Measurements from ENCODE around the gene F5. TPM values are rescaled to one million over a fixed set of nuclear protein-coding genes. Genes with fewer than 3 reads are reported as not detected.

Gene F5
- total RNA-seq, 2 experiments from 2014 or later = 49.8 to 57.8 TPM

GRCh38 chr1:169525391-169525790, 60.9 kb downstream of the F5 start:
- POLR2A ChIA-PET = no interaction called here
- CTCF ChIA-PET = no interaction called here
- Mint-ChIP-seq H3K27me3 (no peaks in the 10 kb centered on the region), H3K4me3 (no peak overlapping the region), H3K27ac (no peak overlapping the region), H3K4me1 (peaks cover 15% of the 10 kb centered on the region), H3K36me3 (ENCODE audit: low read depth) (peaks cover 74% of the 10 kb centered on the region), H3K9me3 (ENCODE audit: low read depth) (no peaks in the 10 kb centered on the region)
- no peak for ATAC-seq
- DNase-seq = no peak
- intact Hi-C loops (cut with DNase I, micrococcal nuclease) = loop anchor here in 1 of 2 experiments (5.0 kb wide), 1 partner anchor 47 kb away; no protein-coding TSS in a partner anchor

DNA sequence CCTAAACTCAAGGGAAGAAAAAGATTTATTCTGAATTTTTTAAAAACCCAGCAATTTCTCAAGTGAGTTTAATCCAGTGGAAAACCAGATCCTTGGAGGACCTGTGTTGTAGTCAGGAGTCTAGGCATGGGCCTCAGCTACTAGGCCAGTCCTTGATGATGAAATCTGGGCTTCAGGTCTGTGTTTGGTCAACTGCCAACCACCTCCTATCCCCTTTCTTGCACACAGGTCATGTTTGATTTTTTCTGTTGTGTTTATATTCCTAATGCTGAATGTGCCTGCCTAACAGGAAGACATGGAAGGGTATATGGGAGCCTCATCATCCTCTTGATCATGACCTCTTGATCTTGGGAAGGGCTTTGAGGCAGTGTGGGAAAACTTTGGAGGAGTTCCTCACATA, 62.4 kb downstream of the F5 start:
- no peak for DNase-seq
- peaks cover 8% of the 10 kb centered on the region for H3K4me1 Mint-ChIP-seq
- H3K27ac Mint-ChIP-seq = no peak overlapping the region
- H3K36me3 Mint-ChIP-seq (ENCODE audit: low read depth) = peaks cover 73% of the 10 kb centered on the region
- POLR2A ChIA-PET = no interaction called here
- intact Hi-C loops (cut with DNase I, micrococcal nuclease) = loop anchor here in 1 of 2 experiments (5.0 kb wide), 1 partner anchor 48 kb away; no protein-coding TSS in a partner anchor
- CTCF ChIA-PET = interaction anchor here (0.8 to 1.0 kb wide), 2 partner anchors 8 to 10 kb away, joined by 3 read pairs; no protein-coding TSS in a partner anchor
- H3K9me3 Mint-ChIP-seq (ENCODE audit: low read depth) = no peaks in the 10 kb centered on the region
- no peak for ATAC-seq
- H3K4me3 Mint-ChIP-seq = no peak overlapping the region
- no peaks in the 10 kb centered on the region for H3K27me3 Mint-ChIP-seq

DNA sequence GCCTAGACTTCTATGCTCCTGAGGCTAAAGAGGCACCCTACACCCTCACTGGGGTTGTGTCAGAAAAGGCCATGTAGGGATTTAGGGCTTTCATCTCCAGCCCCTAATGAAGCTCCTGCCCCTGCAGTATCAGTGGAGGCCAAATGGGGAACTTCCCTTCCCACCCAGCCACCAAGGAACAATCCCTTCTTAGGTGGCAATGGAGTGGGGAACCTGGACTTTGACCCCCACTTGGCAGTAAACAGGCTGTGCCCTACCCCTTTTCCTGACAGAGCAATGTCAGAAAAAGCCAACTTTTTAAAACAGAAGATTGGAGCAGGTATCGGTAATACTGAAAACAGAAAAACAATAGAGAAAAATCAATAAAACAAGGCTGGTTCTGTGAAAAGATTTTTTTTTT, 65.1 kb downstream of the F5 start:
- H3K4me3 Mint-ChIP-seq = no peak overlapping the region
- no peak for ATAC-seq
- no peaks in the 10 kb centered on the region for H3K9me3 Mint-ChIP-seq (ENCODE audit: low read depth)
- POLR2A ChIA-PET = no interaction called here
- intact Hi-C loops (cut with DNase I, micrococcal nuclease) = loop anchor here in 1 of 2 experiments (5.0 kb wide), 1 partner anchor 51 kb away; no protein-coding TSS in a partner anchor
- DNase-seq = no peak
- CTCF ChIA-PET = interaction anchor here (0.6 kb wide), 1 partner anchor 873 kb away, joined by 3 read pairs; no protein-coding TSS in a partner anchor
- peaks cover 70% of the 10 kb centered on the region for H3K36me3 Mint-ChIP-seq (ENCODE audit: low read depth)
- H3K4me1 Mint-ChIP-seq = no peaks in the 10 kb centered on the region
- no peaks in the 10 kb centered on the region for H3K27me3 Mint-ChIP-seq
- H3K27ac Mint-ChIP-seq = no peak overlapping the region

GRCh38 chr1:169517558-169518186, 68.6 kb downstream of the F5 start:
- CTCF ChIA-PET = interaction anchor here (1.1 kb wide), 1 partner anchor 28 kb away, joined by 3 read pairs; no protein-coding TSS in a partner anchor
- no peak overlapping the region for H3K4me3 Mint-ChIP-seq
- intact Hi-C loops (cut with DNase I, micrococcal nuclease) = no loop called here
- peaks cover 2% of the 10 kb centered on the region for H3K4me1 Mint-ChIP-seq
- no peak for ATAC-seq
- no peaks in the 10 kb centered on the region for H3K27me3 Mint-ChIP-seq
- peaks cover 79% of the 10 kb centered on the region for H3K36me3 Mint-ChIP-seq (ENCODE audit: low read depth)
- no peaks in the 10 kb centered on the region for H3K9me3 Mint-ChIP-seq (ENCODE audit: low read depth)
- DNase-seq = no peak
- no peak overlapping the region for H3K27ac Mint-ChIP-seq
- POLR2A ChIA-PET = no interaction called here

DNA sequence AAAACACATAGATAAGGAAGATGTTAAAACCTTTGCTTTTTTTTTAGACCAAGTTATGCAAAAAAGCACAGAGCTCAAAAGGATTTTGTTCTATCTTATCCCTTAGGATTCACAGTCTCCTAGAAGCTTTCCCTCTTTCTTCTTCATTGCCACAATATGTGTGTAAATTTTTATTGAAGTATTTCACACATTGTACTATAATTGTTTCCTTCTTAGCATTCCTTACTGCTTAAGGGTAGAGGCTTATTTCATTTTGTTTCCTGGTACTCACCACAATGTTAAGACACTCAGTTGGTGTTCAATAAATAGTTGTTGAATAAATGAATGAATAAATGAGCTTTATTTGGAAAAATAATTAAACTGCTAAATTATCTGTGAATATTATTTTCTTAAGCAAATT, 70.6 kb downstream of the F5 start:
- Mint-ChIP-seq H3K27me3 (no peaks in the 10 kb centered on the region), H3K9me3 (ENCODE audit: low read depth) (no peaks in the 10 kb centered on the region), H3K27ac (no peak overlapping the region), H3K4me3 (no peak overlapping the region), H3K4me1 (peaks cover 13% of the 10 kb centered on the region), H3K36me3 (ENCODE audit: low read depth) (peaks cover 70% of the 10 kb centered on the region)
- ChIA-PET POLR2A (no interaction called here), CTCF (interaction anchor here (0.9 kb wide), 1 partner anchor 9 kb away, joined by 3 read pairs; no protein-coding TSS in a partner anchor)
- intact Hi-C loops (cut with DNase I, micrococcal nuclease) = no loop called here
- DNase-seq = no peak
- ATAC-seq = no peak

DNA sequence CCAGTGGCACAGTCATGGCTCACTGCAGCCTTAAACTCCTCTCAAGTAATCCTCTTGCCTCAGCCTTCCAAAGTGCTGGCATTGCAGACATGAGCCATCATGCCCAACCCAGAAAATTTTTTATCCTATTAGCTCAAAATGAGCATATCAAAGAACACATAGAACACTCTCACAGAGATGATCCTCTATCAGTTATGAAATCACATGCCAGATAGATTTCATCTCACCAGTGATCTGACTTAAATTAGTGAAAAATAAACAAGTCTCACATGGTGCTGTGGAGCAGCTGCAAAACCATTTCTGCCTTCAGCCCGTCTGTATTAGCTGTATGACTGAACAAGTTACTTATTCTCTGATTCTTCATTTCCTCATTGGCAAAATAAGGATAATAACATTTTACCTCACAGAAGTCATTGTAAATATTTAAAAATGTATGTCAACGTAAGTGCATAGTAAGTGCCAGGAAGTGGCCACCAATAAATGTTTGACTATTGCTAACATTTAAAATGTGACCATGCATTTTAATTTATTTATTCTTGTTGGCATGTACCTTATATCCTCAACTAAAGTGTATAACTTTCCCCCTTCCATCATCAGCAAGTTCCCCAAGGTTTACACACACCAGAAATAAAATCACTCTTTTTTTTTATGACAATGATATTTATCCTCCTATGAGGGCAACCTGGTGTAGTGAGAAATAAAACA, 71.6 kb downstream of the F5 start:
- Mint-ChIP-seq H3K27me3 (no peaks in the 10 kb centered on the region), H3K27ac (no peak overlapping the region), H3K4me3 (no peak overlapping the region), H3K36me3 (ENCODE audit: low read depth) (peaks cover 62% of the 10 kb centered on the region), H3K4me1 (peaks cover 17% of the 10 kb centered on the region), H3K9me3 (ENCODE audit: low read depth) (no peaks in the 10 kb centered on the region)
- intact Hi-C loops (cut with DNase I, micrococcal nuclease) = no loop called here
- DNase-seq (no peak), ATAC-seq (no peak)
- POLR2A ChIA-PET = no interaction called here
- CTCF ChIA-PET = interaction anchor here (0.9 kb wide), 1 partner anchor 10 kb away, joined by 3 read pairs; no protein-coding TSS in a partner anchor

GRCh38 chr1:169513208-169513607, 73.1 kb downstream of the F5 start:
- no peaks in the 10 kb centered on the region for H3K9me3 Mint-ChIP-seq (ENCODE audit: low read depth)
- peaks cover 52% of the 10 kb centered on the region for H3K36me3 Mint-ChIP-seq (ENCODE audit: low read depth)
- intact Hi-C loops (cut with DNase I, micrococcal nuclease) = no loop called here
- ChIA-PET POLR2A (no interaction called here), CTCF (no interaction called here)
- H3K4me1 Mint-ChIP-seq = peaks cover 25% of the 10 kb centered on the region
- ATAC-seq = no peak
- H3K4me3 Mint-ChIP-seq = no peak overlapping the region
- no peak for DNase-seq
- H3K27ac Mint-ChIP-seq = no peak overlapping the region
- no peaks in the 10 kb centered on the region for H3K27me3 Mint-ChIP-seq

DNA sequence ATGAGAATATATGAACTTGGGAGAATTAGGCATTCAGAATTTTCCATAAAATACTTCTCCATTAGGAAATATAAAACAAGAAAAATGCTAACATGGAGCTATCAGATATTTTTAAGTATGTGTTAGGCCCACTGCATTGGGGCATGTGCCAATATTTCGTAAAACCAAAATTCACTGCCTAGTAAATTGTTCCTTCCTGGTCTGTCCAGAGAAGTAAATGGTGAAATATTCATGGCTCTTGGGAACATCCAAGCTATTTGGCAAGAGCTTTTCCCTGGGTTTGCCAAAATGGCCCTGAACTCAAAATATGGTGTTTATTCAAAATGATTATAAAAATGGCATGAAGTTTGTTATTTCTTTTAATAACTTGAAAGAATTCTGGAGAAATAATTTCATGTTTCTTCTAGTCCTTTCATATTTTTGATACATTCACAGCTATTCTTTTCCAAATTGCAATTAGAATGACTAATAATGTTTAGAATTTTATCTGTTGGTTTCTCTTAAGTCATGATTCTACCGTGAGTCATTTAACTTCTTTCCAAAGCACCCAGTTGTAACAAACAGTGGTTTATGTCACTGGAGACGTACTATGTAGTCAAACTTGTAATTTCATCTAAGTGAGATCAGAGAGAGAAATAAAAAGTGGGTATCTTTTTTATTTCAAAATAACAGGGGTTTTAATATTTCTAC, 74.8 kb downstream of the F5 start:
- ChIA-PET POLR2A (no interaction called here), CTCF (interaction anchor here (0.7 to 1.5 kb wide), 7 partner anchors 24 to 908 kb away, joined by 3 to 5 read pairs (median 4); partner anchors contain the start of gene F5)
- DNase-seq = no peak
- peaks cover 25% of the 10 kb centered on the region for H3K4me1 Mint-ChIP-seq
- no peaks in the 10 kb centered on the region for H3K27me3 Mint-ChIP-seq
- ATAC-seq = peak; percentile 68
- H3K27ac Mint-ChIP-seq = no peak overlapping the region
- peaks cover 36% of the 10 kb centered on the region for H3K36me3 Mint-ChIP-seq (ENCODE audit: low read depth)
- intact Hi-C loops (cut with DNase I, micrococcal nuclease) = no loop called here
- no peaks in the 10 kb centered on the region for H3K9me3 Mint-ChIP-seq (ENCODE audit: low read depth)
- H3K4me3 Mint-ChIP-seq = no peak overlapping the region

DNA sequence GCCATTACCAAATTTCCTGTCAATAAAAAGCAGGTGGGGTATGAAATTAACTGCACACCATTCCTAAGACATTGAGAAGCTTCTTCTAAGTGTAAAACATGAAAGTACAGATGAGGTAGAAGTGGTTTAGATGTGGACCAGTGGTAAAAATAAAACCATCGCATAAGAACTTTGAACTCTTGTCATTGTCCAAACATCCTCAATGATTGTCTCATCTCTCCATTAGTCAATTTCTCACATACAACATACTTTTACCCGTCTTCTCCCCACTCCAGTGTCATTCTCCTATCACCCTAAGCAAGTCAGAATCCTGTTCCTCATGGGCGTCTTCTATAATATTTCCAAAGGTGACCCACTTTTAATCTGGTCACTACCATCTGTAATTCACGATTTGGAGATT, 76.2 kb downstream of the F5 start:
- no peaks in the 10 kb centered on the region for H3K27me3 Mint-ChIP-seq
- peaks cover 25% of the 10 kb centered on the region for H3K4me1 Mint-ChIP-seq
- DNase-seq = no peak
- no peak overlapping the region for H3K27ac Mint-ChIP-seq
- ATAC-seq = no peak
- CTCF ChIA-PET = interaction anchor here (0.6 to 1.5 kb wide), 4 partner anchors 13 to 238 kb away, joined by 3 to 8 read pairs (median 4); no protein-coding TSS in a partner anchor
- H3K4me3 Mint-ChIP-seq = no peak overlapping the region
- H3K36me3 Mint-ChIP-seq (ENCODE audit: low read depth) = peaks cover 24% of the 10 kb centered on the region
- POLR2A ChIA-PET = no interaction called here
- intact Hi-C loops (cut with DNase I, micrococcal nuclease) = no loop called here
- H3K9me3 Mint-ChIP-seq (ENCODE audit: low read depth) = no peaks in the 10 kb centered on the region

DNA sequence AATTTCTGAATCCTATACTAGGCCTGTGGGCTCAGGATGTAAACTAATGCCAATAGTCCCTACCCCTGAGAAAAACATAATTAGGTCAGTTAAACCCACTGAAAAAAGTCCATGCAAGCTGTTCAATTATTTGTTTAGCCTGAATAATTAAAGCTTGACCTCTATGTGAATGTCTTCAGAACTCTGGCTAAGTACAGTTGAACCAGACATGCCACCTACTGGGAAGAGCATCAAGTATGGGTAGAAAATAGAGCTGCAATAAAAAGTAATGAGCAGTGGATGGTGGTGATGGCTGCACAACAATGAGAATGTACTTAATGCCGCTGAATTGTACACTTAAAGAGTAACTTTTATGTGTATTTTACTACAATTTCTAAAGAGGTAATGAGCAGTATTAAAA, 76.9 kb downstream of the F5 start:
- Mint-ChIP-seq H3K27ac (no peak overlapping the region), H3K9me3 (ENCODE audit: low read depth) (no peaks in the 10 kb centered on the region), H3K27me3 (no peaks in the 10 kb centered on the region)

DNA sequence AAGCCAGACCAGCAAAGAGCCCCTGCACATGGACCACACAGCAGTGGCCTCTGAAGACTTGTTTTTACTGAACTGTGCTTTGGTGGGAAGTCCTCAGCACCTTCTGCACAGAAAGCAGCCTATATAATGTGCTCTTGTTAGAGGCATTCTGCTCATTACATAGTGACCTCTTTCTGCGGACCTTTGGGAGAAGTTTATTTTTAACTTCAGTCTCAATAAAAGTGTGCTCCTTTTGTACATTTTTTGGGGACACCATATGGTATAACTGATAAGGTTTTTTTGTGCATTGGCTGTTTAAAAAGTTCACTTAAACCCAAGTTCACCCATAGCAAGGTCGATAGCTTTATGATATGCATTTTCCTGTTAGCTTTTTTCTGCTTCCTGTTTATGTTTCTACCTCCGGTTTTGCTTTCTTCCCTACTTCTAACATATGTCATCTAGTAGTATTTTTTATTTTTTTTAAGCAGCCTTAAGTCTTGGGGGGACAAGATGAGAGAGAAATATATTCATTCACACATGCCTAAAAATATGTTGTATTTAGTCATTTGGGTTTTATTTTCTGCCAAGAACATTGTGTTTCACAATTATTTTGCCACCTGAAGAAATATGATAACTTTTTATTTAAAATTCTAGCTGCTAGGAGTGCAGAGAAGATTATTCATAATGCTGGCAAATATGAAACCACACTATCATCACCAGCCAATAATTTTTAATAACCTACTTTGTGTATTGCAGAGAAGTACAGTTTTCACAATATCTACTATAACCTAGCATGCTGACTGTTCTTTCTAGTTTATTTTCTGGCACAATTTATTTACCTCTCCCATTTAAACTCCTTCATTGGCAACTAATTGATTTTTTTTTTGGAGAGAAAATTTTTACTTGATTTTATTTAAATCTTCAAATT, 77.6 kb downstream of the F5 start:
- Mint-ChIP-seq H3K4me1 (peaks cover 25% of the 10 kb centered on the region), H3K27me3 (no peaks in the 10 kb centered on the region), H3K27ac (peak overlapping the region; percentile 28), H3K9me3 (ENCODE audit: low read depth) (no peaks in the 10 kb centered on the region), H3K4me3 (no peak overlapping the region), H3K36me3 (ENCODE audit: low read depth) (peaks cover 14% of the 10 kb centered on the region)
- intact Hi-C loops (cut with DNase I, micrococcal nuclease) = no loop called here
- POLR2A ChIA-PET = no interaction called here
- no peak for DNase-seq
- ATAC-seq = no peak
- CTCF ChIA-PET = interaction anchor here (0.6 to 1.5 kb wide), 4 partner anchors 10 to 882 kb away, joined by 3 to 8 read pairs (median 3); no protein-coding TSS in a partner anchor

More for the DNA sequence above, 76.9 kb downstream of the F5 start:
- Mint-ChIP-seq H3K4me3 (no peak overlapping the region), H3K36me3 (ENCODE audit: low read depth) (peaks cover 17% of the 10 kb centered on the region), H3K4me1 (peaks cover 25% of the 10 kb centered on the region)
- CTCF ChIA-PET = interaction anchor here (0.6 to 1.5 kb wide), 5 partner anchors 13 to 883 kb away, joined by 3 to 8 read pairs (median 3); no protein-coding TSS in a partner anchor
- POLR2A ChIA-PET = no interaction called here
- intact Hi-C loops (cut with DNase I, micrococcal nuclease) = no loop called here
- no peak for ATAC-seq
- DNase-seq = no peak
